Measurements from ENCODE around the gene PTPRD.

The PTPRD gene

GRCh38 chr9:8806150-8806549, 1806.7 kb downstream of the PTPRD start:
- no peak overlapping the region for H3K4me3 ChIP-seq (replicated peaks; ENCODE audit: low read depth, low read length)
- no peak for DNase-seq (ENCODE audit: extremely low read depth, low read depth)
- TF ChIP-seq CTCF (IDR thresholded peaks at IDR 0.05; ENCODE audit: low read depth, low read length, missing control alignments): no peak

DNA sequence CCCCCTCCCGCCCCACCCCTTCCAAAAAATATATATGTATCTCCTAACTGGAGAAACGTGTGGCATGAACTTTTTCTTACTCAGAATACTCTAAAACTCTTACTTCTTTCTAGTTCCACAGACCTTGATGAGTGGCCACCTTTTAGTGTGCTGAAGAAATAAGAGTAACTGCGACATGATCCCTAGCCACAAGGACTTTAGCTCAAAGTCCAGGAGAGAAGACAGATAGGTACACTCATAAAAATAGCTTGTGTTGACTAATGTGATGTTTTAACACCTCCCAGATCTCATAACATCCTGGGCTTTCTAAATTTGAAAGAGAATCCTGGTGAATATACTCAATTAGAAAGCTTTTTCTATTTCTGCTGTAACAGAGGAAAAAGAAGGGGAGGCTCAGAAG, 1808.2 kb downstream of the PTPRD start:
- no peak overlapping the region for H3K4me3 ChIP-seq (replicated peaks; ENCODE audit: low read depth, low read length)
- DNase-seq (ENCODE audit: extremely low read depth, low read depth): no peak
- no peak for TF ChIP-seq CTCF (IDR thresholded peaks at IDR 0.05; ENCODE audit: low read depth, low read length, missing control alignments)

DNA sequence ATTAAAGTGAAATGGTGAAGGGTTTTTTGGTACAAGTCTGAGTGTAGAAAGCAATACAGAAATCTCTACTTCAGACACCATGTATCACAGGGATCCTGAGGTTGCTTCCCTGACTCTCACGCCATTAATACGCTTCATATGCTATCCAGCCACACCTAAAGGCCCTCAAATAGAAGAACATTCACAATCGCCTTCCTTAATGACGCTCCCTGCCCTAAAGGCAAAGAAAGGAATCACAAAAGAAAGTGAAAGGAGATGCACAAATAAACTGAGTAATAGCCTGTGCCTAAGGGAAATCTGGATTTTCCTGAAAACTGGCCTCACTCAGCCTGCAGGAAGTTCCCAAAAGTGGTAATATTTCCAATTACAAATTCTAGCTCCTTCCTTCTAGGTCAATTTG, 1810.6 kb downstream of the PTPRD start:
- DNase-seq (ENCODE audit: extremely low read depth, low read depth): no peak
- no peak for TF ChIP-seq CTCF (IDR thresholded peaks at IDR 0.05; ENCODE audit: low read depth, low read length, missing control alignments)

DNA sequence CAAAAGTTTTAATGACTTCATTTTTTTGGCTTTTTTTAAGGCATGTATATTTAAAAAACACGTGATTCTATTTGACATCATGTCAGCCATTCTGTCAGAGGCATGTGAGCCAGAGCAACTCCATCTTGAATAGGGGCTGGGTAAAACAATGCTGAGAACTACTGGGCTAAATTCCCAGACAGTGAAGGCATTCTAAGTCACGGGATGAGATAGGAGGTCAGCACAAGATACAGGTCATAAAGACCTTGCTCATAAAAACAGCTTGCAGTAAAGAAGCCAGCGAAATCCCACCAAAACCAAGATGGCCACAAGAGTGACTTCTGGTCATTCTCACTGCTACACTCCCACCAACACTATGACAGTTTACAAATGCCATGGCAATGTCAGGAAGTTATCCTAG, 1812.6 kb downstream of the PTPRD start:
- DNase-seq (ENCODE audit: extremely low read depth, low read depth): no peak
- no peak for TF ChIP-seq CTCF (IDR thresholded peaks at IDR 0.05; ENCODE audit: low read depth, low read length, missing control alignments)
- H3K4me3 ChIP-seq (replicated peaks; ENCODE audit: low read depth, low read length): no peak overlapping the region

More for the DNA sequence above, 1810.6 kb downstream of the PTPRD start:
- no peak overlapping the region for H3K4me3 ChIP-seq (replicated peaks; ENCODE audit: low read depth, low read length)

DNA sequence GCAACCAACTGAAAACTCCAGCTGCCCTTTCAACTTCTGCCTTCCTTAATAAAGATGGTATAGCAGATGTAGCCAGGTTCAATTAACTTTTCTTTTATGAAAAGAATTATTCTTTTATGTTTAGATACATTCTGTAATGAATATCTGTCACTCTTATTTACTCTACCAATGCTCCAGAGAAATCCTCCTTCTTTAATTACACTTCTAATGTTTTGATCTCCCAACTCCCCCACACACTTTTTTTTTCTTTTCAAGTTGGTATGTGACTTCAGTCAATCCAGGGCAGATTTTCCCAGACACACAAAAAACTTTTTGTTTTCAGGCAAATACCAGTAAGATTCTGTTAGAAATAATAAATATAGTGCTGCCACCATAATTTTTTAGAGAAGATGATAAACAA, 1813.2 kb downstream of the PTPRD start:
- DNase-seq (ENCODE audit: extremely low read depth, low read depth): no peak
- H3K4me3 ChIP-seq (replicated peaks; ENCODE audit: low read depth, low read length): no peak overlapping the region
- no peak for TF ChIP-seq CTCF (IDR thresholded peaks at IDR 0.05; ENCODE audit: low read depth, low read length, missing control alignments)

DNA sequence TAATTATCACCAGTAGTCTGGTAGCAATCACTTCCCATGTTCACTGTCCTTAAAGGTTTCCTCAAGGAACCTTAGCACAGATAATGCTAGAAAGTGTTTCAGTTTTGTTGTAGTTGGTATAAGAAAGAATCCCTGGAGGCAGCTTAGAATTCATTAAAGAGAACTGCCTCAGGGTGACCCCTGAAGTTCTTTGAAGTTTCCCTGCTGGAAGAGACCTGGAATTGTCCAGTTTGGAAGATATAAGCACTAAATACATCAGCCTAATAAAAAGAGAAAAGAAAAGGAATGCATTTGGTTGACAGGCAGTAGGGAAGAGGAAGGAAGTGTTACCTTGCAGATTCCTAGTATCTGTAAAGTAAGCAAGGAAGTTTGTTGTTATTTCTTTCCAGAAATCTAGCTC, 1813.6 kb downstream of the PTPRD start:
- DNase-seq (ENCODE audit: extremely low read depth, low read depth): no peak
- TF ChIP-seq CTCF (IDR thresholded peaks at IDR 0.05; ENCODE audit: low read depth, low read length, missing control alignments): no peak
- H3K4me3 ChIP-seq (replicated peaks; ENCODE audit: low read depth, low read length): no peak overlapping the region

DNA sequence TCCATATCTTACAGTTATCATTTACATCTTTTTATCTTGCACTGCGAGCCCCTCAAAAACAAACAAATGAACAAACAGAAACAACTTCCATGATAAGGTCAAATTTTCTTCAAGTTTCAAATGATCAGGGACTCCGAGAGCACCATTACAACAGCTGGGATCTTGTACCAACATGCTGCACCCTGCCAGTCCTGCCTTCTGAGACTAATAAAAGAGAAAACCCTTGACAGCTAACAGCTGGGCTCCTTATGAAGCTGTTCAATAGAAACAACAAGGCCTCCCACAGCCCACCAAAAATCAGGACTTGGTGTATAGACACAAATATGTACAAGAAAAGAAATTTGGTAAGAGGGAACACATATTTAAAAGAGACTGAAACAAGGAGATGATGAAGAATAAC, 1828.0 kb downstream of the PTPRD start:
- no peak overlapping the region for H3K4me3 ChIP-seq (replicated peaks; ENCODE audit: low read depth, low read length)
- no peak for DNase-seq (ENCODE audit: extremely low read depth, low read depth)
- TF ChIP-seq CTCF (IDR thresholded peaks at IDR 0.05; ENCODE audit: low read depth, low read length, missing control alignments): no peak
